K562 (cell line): Measurements from ENCODE around the gene DNAJC30. TPM values are rescaled to one million over a fixed set of nuclear protein-coding genes. Genes with fewer than 3 reads are reported as not detected.

ENCODE experiments used
- CEBPG ChIP-seq, 3 experiments: fragments of 200-800 bp in 1 of 3; sonication (Bioruptor generic) in 1 of 3; sonication (generic) in 1 of 3; formaldehyde crosslinking in 1 of 3; IDR thresholded peaks in 2 of 3; conservative IDR thresholded peaks in 1 of 3; 2 replicates each; pipeline versions ENCODE4 v1.6.1 to v1.8.0; 2016 to 2022; ENCODE audit warnings: missing compliant biosample characterization in 2 of 3, missing genetic modification characterization in 2 of 3, mild to moderate bottlenecking in 1 of 3, missing genetic modification reagents in 1 of 3
- DACH1 ChIP-seq: fragments of 450-650 bp; IDR thresholded peaks from 2 replicates; pipeline ENCODE4 v1.6.1; 2018; ENCODE audit not compliant: partially characterized antibody
- ESRRB ChIP-seq: fragments of 250-450 bp; sonication (Bioruptor Pico); IDR thresholded peaks from 2 replicates; pipeline ENCODE4 v1.5.0; 2020; ENCODE audit warnings: mild to moderate bottlenecking, moderate library complexity, borderline replicate concordance
- EZH2 ChIP-seq: IDR thresholded peaks from 2 replicates; pipeline ENCODE4 v1.6.1; 2012; ENCODE audit warnings: low read depth, mild to moderate bottlenecking, inconsistent platforms, low read length, borderline replicate concordance
- FOS ChIP-seq: IDR thresholded peaks from 3 replicates; pipeline ENCODE4 v1.6.1; 2011; ENCODE audit not compliant: insufficient read length; ENCODE audit errors: extremely low read depth
- HLTF ChIP-seq: fragments of 450-650 bp; IDR thresholded peaks from 2 replicates; pipeline ENCODE4 v1.6.1; 2016
- MAFG ChIP-seq: fragments of 450-650 bp; conservative IDR thresholded peaks from 2 replicates; pipeline ENCODE4 v1.6.1; 2016; ENCODE audit warnings: missing genetic modification characterization, missing compliant biosample characterization
- MBD2 ChIP-seq: sonication (generic); IDR thresholded peaks from 2 replicates; pipeline ENCODE4 v1.6.1; 2016; ENCODE audit warnings: low read depth, borderline replicate concordance
- MITF ChIP-seq: IDR thresholded peaks from 2 replicates; pipeline ENCODE4 v1.6.1; 2014; ENCODE audit warnings: antibody characterized with exemption
- MTA1 ChIP-seq: fragments of 450-650 bp; IDR thresholded peaks from 2 replicates; pipeline ENCODE4 v1.6.1; 2017; ENCODE audit warnings: borderline replicate concordance
- POLR2AphosphoS2 ChIP-seq: IDR thresholded peaks from 2 replicates; pipeline ENCODE4 v1.6.1; 2012; ENCODE audit warnings: low read length, improper control_type of control experiment
- RBM14 ChIP-seq: fragments of 200-400 bp; formaldehyde crosslinking; IDR thresholded peaks from 2 replicates; pipeline ENCODE4 v1.6.1; 2018; ENCODE audit warnings: low read depth, mild to moderate bottlenecking, low read length, moderate library complexity, borderline replicate concordance; ENCODE audit not compliant: insufficient read depth
- TBL1XR1 ChIP-seq, 2 experiments: IDR thresholded peaks; 2 replicates each; pipeline ENCODE4 v1.6.1; 2012; ENCODE audit warnings: improper control_type of control experiment in 2 of 2, low read length in 2 of 2, mild to moderate bottlenecking in 1 of 2
- TEAD1 ChIP-seq, 2 experiments: fragments of 450-650 bp in 1 of 2; sonication (generic) in 1 of 2; formaldehyde crosslinking; IDR thresholded peaks; 2 replicates each; pipeline versions ENCODE4 v1.4.0 to v1.8.0; 2020 to 2022; ENCODE audit warnings: mild to moderate bottlenecking in 2 of 2, missing genetic modification reagents in 1 of 2
- ZBTB26 ChIP-seq: fragments of 450-650 bp; formaldehyde crosslinking; IDR thresholded peaks from 2 replicates; pipeline ENCODE4 v1.4.0; 2022; ENCODE audit warnings: missing genetic modification characterization
- ZC3H11A ChIP-seq: IDR thresholded peaks from 2 replicates; pipeline ENCODE4 v1.6.1; 2012; ENCODE audit warnings: low read depth, low read length, improper control_type of control experiment
- ZHX1 ChIP-seq: fragments of 150-350 bp; conservative IDR thresholded peaks from 2 replicates; pipeline ENCODE4 v1.6.1; 2014; ENCODE audit warnings: low read length
- ZNF175 ChIP-seq: fragments of 200-800 bp; sonication (Bioruptor generic); IDR thresholded peaks from 2 replicates; pipeline ENCODE4 v1.6.1; 2016; ENCODE audit warnings: low read depth, mild to moderate bottlenecking, missing genetic modification characterization, missing compliant biosample characterization
- ZNF445 ChIP-seq: fragments of 250-450 bp; sonication (Bioruptor Pico); IDR thresholded peaks from 2 replicates; pipeline ENCODE4 v1.4.0; 2020; ENCODE audit warnings: low read depth, mild to moderate bottlenecking, moderate library complexity
- ZNF639 ChIP-seq, 2 experiments: fragments of 200-800 bp in 1 of 2; sonication (Bioruptor generic) in 1 of 2; sonication (generic) in 1 of 2; formaldehyde crosslinking in 1 of 2; IDR thresholded peaks in 1 of 2; conservative IDR thresholded peaks in 1 of 2; 2 replicates each; pipeline versions ENCODE4 v1.5.0 to v1.6.1; 2016 to 2020; ENCODE audit warnings: missing compliant biosample characterization in 1 of 2, missing genetic modification characterization in 1 of 2, missing genetic modification reagents in 1 of 2
- polyA plus RNA-seq, 8 experiments: library from polyadenylated mRNA; depleted of rRNA in 4 of 8; stranded (reverse) in 5 of 8; unstranded in 3 of 8; fragments of >200 nt; fragmentation: Nextera tagmentation in 2 of 8; fragmentation: Illumina TruSeq in 1 of 8; extraction: Ambion mirVana in 2 of 8; extraction: Trizol in 1 of 8; gene quantifications; 2 replicates each; pipeline versions ENCODE4 v1.2.1 to v1.2.3, GENCODE V29; 2011 to 2014; ENCODE audit warnings: inconsistent platforms in 1 of 8, missing spikeins in 1 of 8
- total RNA-seq, 7 experiments: library from RNA; depleted of rRNA in 6 of 7; stranded (reverse); fragments of >200 nt in 6 of 7; fragmentation: Illumina TruSeq in 2 of 7; extraction: Trizol in 2 of 7; gene quantifications; 2 replicates each; pipeline versions ENCODE4 v1.2.1 to v1.2.3, GENCODE V29; 2011 to 2021; ENCODE audit warnings: low replicate concordance in 1 of 7

Gene DNAJC30
- total and polyA plus RNA-seq, 9 of the 15 experiments (the other 6 are each of a cell fraction or from before 2014, with no cell fraction given), result 1.1 to 11.3 (median 4.6) TPM

- 0 out of 2 replicates have a peak, but pooled peaks have one; percentile 3 for TF ChIP-seq ZHX1
- TF ChIP-seq TEAD1 (CRISPR knock-in tag; IDR thresholded peaks at IDR 0.05), result peak in 1 of 2 experiments; percentile 69; a peak in 1 of 4 replicates
- TF ChIP-seq POLR2AphosphoS2, result no peak
- TF ChIP-seq ZNF445 (CRISPR knock-in tag), result 0 out of 2 replicates have a peak, but pooled peaks have one; percentile 35
- peak; percentile 40; the same call in 1 of the 2 replicates for TF ChIP-seq MITF
- peak; percentile 75 to 77; a peak in 3 of 4 replicates for TF ChIP-seq TBL1XR1 (IDR thresholded peaks at IDR 0.05; ENCODE audit: low read length in 2 of 2)
- peak; percentile 40; the same call in 1 of the 2 replicates for TF ChIP-seq MTA1
- TF ChIP-seq EZH2, result no peak
- peak; percentile 59 for TF ChIP-seq DACH1
- no peak; the same call in 1 of the 2 replicates for TF ChIP-seq MBD2
- 0 out of 2 replicates have a peak, but pooled peaks have one; percentile 45 for TF ChIP-seq ZNF175
- TF ChIP-seq ZBTB26 (CRISPR knock-in tag), result no peak
- peak in 1 of 2 experiments; percentile 54; a peak in 2 of 4 replicates for TF ChIP-seq ZNF639 (CRISPR knock-in tag; conservative IDR thresholded peaks at IDR 0.05 in 1 of 2, IDR thresholded peaks at IDR 0.05 in 1 of 2)
- TF ChIP-seq CEBPG (CRISPR knock-in tag; IDR thresholded peaks at IDR 0.05), result no peak
- no peak for TF ChIP-seq CEBPG (tag; conservative IDR thresholded peaks at IDR 0.05 in 1 of 2, IDR thresholded peaks at IDR 0.05 in 1 of 2)
- TF ChIP-seq ESRRB, result no peak
- TF ChIP-seq MAFG (tag), result peak; percentile 65; the same call in 1 of the 2 replicates
- TF ChIP-seq RBM14, result no peak
- no peak for TF ChIP-seq ZC3H11A
- TF ChIP-seq FOS, result peak; percentile 30
- no peak; the same call in 1 of the 2 replicates for TF ChIP-seq HLTF
These were observed 32.5 kb upstream of the DNAJC30 start (continued) for GRCh38 chr7:73715648-73716317.
